ENCODE data around the gene CCDC54.

DNA sequence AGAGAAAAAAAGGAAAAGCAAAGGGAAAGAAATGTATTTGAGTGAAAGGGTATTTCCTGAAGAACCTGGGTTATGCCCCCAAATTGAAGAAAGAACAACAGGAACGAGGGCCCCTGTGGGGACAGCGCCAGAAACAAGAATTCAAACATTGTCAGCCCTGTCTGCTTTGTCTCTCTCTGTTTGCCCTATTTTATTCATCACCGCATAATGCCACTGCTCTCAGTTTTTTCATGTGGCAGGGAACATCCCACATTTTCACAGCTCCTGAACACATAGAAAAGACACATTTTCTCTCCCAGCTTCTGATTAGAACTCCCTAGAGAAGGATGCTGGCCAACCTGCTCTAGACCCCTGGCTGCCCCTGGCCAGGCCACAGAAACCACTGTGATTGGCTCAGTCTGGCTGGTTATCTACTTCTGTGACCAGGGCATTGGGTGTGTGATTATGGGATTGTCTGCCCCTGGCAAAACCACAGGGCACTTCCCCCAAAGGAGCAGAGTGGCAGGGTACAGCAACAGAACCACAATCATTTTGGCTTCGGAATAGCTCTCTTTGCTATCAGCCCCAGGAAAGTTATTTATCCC, 31.3 kb upstream of the CCDC54 start:
- TF ChIP-seq, protein P1, sequence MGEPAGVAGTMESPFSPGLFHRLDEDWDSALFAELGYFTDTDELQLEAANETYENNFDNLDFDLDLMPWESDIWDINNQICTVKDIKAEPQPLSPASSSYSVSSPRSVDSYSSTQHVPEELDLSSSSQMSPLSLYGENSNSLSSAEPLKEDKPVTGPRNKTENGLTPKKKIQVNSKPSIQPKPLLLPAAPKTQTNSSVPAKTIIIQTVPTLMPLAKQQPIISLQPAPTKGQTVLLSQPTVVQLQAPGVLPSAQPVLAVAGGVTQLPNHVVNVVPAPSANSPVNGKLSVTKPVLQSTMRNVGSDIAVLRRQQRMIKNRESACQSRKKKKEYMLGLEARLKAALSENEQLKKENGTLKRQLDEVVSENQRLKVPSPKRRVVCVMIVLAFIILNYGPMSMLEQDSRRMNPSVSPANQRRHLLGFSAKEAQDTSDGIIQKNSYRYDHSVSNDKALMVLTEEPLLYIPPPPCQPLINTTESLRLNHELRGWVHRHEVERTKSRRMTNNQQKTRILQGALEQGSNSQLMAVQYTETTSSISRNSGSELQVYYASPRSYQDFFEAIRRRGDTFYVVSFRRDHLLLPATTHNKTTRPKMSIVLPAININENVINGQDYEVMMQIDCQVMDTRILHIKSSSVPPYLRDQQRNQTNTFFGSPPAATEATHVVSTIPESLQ (CRISPR knock-in tag; IDR thresholded peaks at IDR 0.05) = no peak
- no peak for TF ChIP-seq MYBL2 (CRISPR knock-in tag; IDR thresholded peaks at IDR 0.05)
- no peak for TF ChIP-seq NFYB (CRISPR knock-in tag; conservative IDR thresholded peaks at IDR 0.05; ENCODE audit: low read depth)
- TF ChIP-seq, protein P2, sequence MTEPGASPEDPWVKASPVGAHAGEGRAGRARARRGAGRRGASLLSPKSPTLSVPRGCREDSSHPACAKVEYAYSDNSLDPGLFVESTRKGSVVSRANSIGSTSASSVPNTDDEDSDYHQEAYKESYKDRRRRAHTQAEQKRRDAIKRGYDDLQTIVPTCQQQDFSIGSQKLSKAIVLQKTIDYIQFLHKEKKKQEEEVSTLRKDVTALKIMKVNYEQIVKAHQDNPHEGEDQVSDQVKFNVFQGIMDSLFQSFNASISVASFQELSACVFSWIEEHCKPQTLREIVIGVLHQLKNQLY (CRISPR knock-in tag; IDR thresholded peaks at IDR 0.05) = no peak
- TF ChIP-seq NR3C1 (CRISPR knock-in tag; conservative IDR thresholded peaks at IDR 0.05; ENCODE audit: low read depth) = no peak
